HUDEP-2 (cell line): ENCODE data around the gene KRTAP13-2.

Experiments used
- DNase-seq, 76 experiments: peaks; one replicate each; lab custom pipeline; 2025; ENCODE audit not compliant: unreplicated experiment in 76 of 76; lab: John Stamatoyannopoulos, UW

The KRTAP13-2 gene

GRCh38 chr21:30329203-30329875, 42.7 kb downstream of the KRTAP13-2 start:
- DNase-seq = no peak

GRCh38 chr21:30326390-30326789, 45.7 kb downstream of the KRTAP13-2 start:
- DNase-seq = no peak
